IMR-90 (cell line): ENCODE measurements around the gene NOL12.

Source experiments
- CEBPB ChIP-seq: IDR thresholded peaks from 2 replicates; pipeline ENCODE4 v1.6.1; 2012; ENCODE audit warnings: low read depth, low read length, improper control_type of control experiment
- FOS ChIP-seq: fragments of 150-350 bp; IDR thresholded peaks from 2 replicates; pipeline ENCODE4 v1.6.1; 2016; ENCODE audit warnings: low read depth, low read length
- MXI1 ChIP-seq: IDR thresholded peaks from 2 replicates; pipeline ENCODE4 v1.6.1; 2012; ENCODE audit warnings: low read depth, mild to moderate bottlenecking, low read length, moderate library complexity, borderline replicate concordance
- POLR2A ChIP-seq: IDR thresholded peaks from 2 replicates; pipeline ENCODE4 v1.6.1; 2012; ENCODE audit warnings: mild to moderate bottlenecking, low read depth, low read length
- RCOR1 ChIP-seq: IDR thresholded peaks from 2 replicates; pipeline ENCODE4 v1.6.1; 2012; ENCODE audit warnings: mild to moderate bottlenecking, low read length, improper control_type of control experiment; ENCODE audit not compliant: insufficient replicate concordance
- USF2 ChIP-seq: fragments of 150-350 bp; IDR thresholded peaks from 2 replicates; pipeline ENCODE4 v1.6.1; 2017; ENCODE audit warnings: mild to moderate bottlenecking, antibody characterized with exemption, low read length, low read depth
- TF ChIP-seq, protein P1 (sequence below): conservative IDR thresholded peaks from 2 replicates; pipeline ENCODE4 v1.5.1; 2012; ENCODE audit warnings: mild to moderate bottlenecking, low read depth, low read length, improper control_type of control experiment

- TF ChIP-seq, protein P1, sequence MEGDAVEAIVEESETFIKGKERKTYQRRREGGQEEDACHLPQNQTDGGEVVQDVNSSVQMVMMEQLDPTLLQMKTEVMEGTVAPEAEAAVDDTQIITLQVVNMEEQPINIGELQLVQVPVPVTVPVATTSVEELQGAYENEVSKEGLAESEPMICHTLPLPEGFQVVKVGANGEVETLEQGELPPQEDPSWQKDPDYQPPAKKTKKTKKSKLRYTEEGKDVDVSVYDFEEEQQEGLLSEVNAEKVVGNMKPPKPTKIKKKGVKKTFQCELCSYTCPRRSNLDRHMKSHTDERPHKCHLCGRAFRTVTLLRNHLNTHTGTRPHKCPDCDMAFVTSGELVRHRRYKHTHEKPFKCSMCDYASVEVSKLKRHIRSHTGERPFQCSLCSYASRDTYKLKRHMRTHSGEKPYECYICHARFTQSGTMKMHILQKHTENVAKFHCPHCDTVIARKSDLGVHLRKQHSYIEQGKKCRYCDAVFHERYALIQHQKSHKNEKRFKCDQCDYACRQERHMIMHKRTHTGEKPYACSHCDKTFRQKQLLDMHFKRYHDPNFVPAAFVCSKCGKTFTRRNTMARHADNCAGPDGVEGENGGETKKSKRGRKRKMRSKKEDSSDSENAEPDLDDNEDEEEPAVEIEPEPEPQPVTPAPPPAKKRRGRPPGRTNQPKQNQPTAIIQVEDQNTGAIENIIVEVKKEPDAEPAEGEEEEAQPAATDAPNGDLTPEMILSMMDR, result no peak
- TF ChIP-seq POLR2A (no peak), USF2 (no peak), FOS (no peak), MXI1 (no peak), CEBPB (peak; percentile 57; the same call in 1 of the 2 replicates), RCOR1 (no peak)
Measured at GRCh38 chr22:37716708-37717107, 30.6 kb downstream of the NOL12 start.
